NCI-H1436 treated with DMSO at 0.1 percent for 48 hours (cell line): ENCODE measurements around the gene EGR4.

Experiments used
- DNase-seq: peaks from one replicate; lab custom pipeline; 2025; lab: John Stamatoyannopoulos, UW

The EGR4 gene

DNA sequence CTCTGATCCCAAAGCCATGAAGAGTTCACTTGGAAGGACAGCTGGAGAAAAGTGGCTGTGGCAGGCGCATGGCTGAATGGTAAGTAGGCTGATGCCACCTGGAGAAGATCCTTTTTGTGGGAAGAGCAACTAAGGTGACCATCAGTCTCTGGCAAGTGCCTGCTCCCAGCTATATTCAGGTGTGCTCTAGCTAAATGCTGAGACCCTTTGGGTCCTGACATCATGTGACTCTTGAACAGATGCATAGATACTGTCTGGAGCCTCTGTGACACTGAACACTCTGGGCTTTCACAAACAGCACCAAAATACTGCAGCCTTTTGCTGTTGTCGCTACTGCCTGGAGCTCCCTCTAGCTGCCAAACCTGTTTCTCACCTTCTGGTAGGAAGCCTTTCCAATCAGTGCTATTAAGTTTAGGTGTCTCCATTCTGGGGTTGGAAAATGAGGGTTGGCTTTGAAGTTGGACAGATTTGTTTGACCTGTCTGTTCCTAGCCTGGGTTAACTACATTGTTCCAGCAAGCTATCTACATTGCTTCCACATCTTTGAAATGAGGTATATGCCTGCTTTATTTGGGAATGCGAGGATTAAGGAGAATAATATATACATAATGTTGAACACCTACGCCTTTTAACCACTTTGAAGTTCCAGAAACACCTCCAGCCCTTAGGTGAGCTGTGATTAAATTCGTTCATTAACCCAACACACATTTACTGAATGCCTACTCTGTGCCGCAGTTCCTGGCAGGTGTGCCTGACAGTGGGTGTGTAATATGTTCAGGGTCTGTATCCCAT lies 3.1 kb downstream of the EGR4 start:
- no peak for DNase-seq

GRCh38 chr2:73289304-73289703 lies 4.0 kb downstream of the EGR4 start:
- no peak for DNase-seq

GRCh38 chr2:73286134-73286655 lies 7.2 kb downstream of the EGR4 start:
- no peak for DNase-seq

GRCh38 chr2:73285159-73285739 lies 8.1 kb downstream of the EGR4 start:
- DNase-seq: no peak

DNA sequence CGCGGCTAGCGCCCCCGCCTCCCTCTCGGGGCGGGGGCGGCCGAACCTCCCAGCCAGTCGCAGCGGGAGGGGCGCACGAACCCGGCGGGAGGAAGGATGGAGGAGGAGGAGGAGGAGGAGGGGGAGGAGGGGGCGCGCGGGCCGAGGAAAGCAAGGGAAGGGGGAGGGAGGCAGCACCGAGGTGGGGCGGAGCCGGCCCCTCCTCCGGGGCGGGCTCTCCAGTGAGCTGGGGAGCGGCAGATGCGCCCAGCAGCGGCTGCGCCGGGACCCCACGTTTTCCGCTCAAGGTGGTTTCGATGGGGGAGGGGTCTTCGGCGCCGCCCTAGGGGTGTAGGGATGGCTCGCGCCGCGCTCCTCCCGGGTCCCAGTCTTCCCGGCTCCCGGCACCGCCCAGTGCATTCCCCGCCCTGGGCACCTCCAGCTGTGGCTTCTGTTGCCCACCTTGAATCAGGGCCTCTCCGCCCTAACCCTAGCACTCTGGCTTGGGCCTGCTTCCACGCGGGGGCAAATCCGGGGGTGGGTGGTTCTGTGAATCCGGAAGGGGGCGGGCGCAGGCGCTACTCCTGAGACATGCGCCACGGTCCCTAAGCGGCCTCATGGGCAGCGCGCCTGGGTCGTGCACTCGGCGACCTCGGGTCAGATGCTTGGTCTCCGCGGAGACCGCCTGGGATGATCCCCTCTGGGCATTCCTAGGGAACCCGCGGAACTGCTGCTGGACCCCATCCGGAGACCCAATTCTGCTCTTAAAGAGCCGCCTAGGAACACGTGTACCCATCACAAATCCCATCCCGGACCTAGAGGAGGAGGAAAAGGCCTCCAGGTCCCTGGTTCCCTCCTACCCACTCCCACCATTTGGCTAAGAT lies 8.8 kb downstream of the EGR4 start, which contains the start of gene FBXO41:
Gene FBXO41 (minus strand): TSS at position 183 of the 863 bp plus-strand sequence. CDS start 14,848 bp downstream, outside the sequence.
- DNase-seq: no peak

GRCh38 chr2:73283545-73284295 lies 9.6 kb downstream of the EGR4 start:
- DNase-seq: no peak

GRCh38 chr2:73282924-73283544 lies 10.3 kb downstream of the EGR4 start:
- DNase-seq: no peak

GRCh38 chr2:73281244-73281643 lies 12.1 kb downstream of the EGR4 start:
- DNase-seq: no peak

DNA sequence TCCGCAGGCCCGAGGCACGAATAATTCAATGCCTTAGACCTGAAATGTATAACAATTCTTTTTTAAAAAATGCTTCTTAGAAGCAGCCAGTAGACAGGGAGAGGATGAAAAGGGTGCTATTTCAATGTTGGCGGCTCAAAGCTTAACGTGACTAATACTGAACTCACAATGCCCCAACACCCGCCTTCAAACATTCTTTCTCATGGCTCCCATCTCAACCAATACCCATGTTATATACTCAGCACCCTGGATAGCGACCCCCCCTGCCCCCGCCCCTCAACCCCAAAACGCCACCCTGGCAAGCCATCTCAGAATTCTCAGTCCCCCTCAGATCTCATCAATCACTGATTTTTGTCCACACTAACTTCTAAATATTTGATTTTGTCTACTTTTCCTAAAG lies 13.5 kb downstream of the EGR4 start:
- DNase-seq: no peak

GRCh38 chr2:73272270-73272669 lies 21.1 kb downstream of the EGR4 start:
- no peak for DNase-seq

DNA sequence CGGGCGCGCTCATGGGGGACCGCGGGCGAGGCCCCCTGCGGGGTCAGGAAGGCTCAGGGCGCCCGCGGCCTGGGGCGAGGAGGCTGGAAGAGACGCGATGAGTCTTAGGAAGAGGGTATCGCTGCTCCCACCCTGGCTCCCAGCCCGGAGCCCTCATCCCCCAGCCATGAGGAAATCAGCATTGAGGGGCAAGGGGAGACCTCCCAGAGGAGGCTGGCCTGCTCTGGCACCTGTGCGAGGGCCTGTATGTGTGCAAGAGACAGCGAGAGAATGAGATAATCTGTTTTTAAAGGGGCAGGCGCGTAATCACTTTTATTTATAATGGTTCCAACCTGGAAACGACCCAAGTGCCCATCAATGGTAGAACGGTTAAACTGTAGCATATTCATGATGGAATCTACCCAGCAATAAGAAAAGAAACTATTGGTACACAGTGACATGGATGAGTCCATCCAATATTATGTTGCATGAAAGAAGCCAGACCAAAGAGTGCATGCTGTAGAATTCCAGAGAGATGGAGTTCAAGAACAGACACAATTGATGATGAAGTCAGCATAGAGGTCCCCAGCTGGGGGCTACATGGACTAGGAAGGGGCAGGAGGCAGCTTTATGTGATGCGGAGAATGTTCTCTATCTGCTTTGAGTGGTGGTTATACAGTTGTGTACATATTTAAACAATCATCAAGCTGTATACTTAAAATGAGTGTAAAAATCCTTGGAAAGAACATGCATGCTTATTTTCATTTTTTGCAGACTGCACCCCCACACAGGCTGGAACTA lies 23.5 kb downstream of the EGR4 start:
- no peak for DNase-seq

DNA sequence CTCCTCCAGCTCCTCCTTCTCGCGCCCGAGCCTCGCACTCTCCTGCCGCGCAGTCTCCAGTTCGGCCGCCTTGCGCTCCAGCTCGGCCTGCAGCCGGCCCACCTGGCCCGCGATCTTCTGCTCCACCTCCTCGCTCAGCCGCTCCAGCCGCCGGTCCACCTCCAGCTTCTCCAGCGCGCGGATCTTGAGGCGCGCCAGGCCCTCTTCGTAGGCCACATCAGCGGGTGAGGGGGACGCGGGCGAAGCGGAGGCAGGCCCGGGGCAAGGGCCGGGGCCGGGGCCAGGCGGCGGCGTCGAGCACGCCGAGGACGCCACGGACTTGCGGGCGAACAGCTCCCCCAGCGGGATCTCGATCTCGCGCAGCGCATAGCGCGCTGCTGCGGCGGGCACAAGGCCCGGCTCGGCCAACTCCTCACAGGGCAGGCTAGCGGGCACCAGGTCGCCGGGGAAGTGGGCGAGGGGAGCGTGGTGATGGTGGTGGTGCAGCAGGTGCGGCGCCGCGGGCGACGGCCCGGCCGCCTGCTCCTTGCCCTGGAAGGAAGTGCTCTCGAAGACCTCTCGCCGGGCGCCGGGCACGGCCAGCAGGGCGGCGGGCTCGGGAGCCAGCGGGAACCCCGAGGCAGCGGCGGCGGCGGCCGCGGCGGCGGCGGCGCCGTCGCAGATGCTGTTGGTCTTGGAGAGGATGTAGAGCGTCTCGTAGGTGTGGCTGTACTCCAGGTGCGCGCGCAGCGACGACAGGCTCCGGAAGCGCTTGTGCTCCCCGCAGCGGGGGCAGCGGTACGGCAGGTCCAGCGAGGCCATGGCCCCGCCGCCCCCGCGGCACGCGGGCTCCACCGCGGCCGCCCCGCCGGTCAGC lies 24.3 kb downstream of the EGR4 start:
- DNase-seq: no peak

GRCh38 chr2:73268366-73268829 lies 24.9 kb downstream of the EGR4 start:
- no peak for DNase-seq

DNA sequence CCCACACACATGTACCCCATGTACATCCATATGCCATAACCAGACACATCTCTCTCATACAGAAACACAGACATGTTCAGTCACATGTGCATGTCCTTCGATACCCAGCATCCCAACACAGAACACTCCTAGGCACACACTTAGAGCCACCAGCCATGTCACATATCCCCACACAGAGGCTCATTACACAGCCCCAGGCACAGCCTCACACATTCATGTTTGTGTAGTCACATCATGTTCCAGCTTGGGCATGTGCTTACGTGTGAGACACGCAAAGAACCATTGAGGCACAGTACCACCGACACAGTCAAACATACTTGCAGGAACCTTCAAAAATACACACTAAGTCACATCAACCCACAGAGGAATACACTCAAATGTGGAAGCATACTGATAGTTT lies 26.3 kb downstream of the EGR4 start:
- no peak for DNase-seq

DNA sequence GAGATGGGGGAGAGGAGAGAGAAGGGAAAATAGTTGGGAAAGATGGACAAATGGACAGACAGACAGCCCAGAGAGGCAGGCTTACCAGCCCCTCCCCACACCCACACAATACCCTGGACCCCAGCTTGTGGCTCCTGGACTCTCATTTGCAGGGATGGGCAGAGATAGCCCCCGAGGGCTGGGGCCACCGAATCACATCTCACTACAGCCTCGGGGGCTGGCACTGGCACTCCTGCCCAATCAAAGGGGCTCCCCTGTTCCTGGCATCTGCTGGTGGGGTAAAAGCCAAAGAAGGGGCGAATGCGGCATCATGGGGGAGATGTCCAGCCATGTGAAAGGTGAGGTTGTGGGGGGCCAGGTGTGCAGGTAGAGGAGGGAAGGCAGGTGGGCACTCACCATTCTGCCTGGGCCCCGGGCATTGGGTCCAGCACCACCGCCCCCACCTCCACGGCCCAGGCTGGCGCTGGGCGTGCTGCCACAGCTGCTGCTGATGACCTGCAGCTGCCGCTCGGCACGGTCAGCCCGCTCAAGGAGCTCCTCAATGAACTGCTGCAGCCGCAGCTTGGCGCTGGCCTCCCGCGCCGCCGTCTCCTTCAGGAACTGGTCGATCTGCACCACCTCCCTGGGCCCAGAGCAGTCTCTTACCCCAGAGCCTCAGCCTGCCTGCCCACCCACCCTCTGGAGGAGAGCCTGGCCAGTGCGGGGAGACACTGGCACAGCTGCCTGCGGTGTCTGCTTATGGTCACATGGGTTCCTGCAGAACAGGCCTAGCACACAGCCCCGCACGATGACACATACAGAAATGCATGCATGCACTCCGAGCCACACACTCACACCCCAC lies 27.1 kb downstream of the EGR4 start:
- DNase-seq: no peak

- no peak for DNase-seq
These were observed 27.9 kb downstream of the EGR4 start for GRCh38 chr2:73265298-73266060.

GRCh38 chr2:73264783-73265182 lies 28.6 kb downstream of the EGR4 start:
- DNase-seq: no peak

- no peak for DNase-seq
These were observed 29.1 kb downstream of the EGR4 start for GRCh38 chr2:73264332-73264606.
